IMR-90 (cell line): ENCODE data around the gene CROCC2. TPM values are rescaled to one million over a fixed set of nuclear protein-coding genes. Genes with fewer than 3 reads are reported as not detected.
A peak's percentile ranks its signal among the peaks of the same experiment; 100 is the strongest.

Experiments used
- ATAC-seq: fragments of 200-7000 bp; cut with Tn5 transposase; 2 replicates; pipeline ENCODE4 v1.9.1; 2020; ENCODE audit warnings: low read depth, mild to moderate bottlenecking, moderate library complexity
- BruUV-seq: library from RNA; stranded (reverse); fragments of 400-500 nt; replicated peaks from 2 replicates; lab custom pipeline; 2021; lab: Mats Ljungman, UMichigan
- CTCF ChIA-PET: fragments of 300-600 bp; formaldehyde crosslinking; extraction: SDS; loops from one replicate; lab custom pipeline; 2021; ENCODE audit warnings: antibody characterized with exemption; lab: Yijun Ruan, JAX
- POLR2A ChIA-PET: fragments of 300-600 bp; sonication (Branson Sonifier 250); formaldehyde crosslinking; loops from one replicate; lab custom pipeline; 2022; ENCODE audit warnings: antibody characterized with exemption; ENCODE audit not compliant: unreplicated experiment; lab: Charles Lee
- DNase-seq: peaks from one replicate; pipeline ENCODE4 v3.0.0; 2013
- H2AFZ ChIP-seq: replicated peaks from 2 replicates; pipeline ENCODE3; 2013; ENCODE audit warnings: low read length, mild to moderate bottlenecking; ENCODE audit not compliant: poor library complexity
- H2AK5ac ChIP-seq: 2 replicates; pipeline ENCODE4 v1.6.1; 2013; ENCODE audit warnings: low read depth, low read length, inconsistent platforms
- H2AK9ac ChIP-seq: replicated peaks from 2 replicates; pipeline ENCODE3; 2013; ENCODE audit warnings: mild to moderate bottlenecking, low read depth, low read length, moderate library complexity; ENCODE audit not compliant: poor library complexity
- H2BK120ac ChIP-seq: 2 replicates; pipeline ENCODE4 v1.6.1; 2013; ENCODE audit warnings: low read depth, low read length, inconsistent platforms
- H2BK15ac ChIP-seq: 3 replicates; pipeline ENCODE4 v1.6.1; 2013; ENCODE audit warnings: low read depth, low read length, inconsistent platforms
- H2BK20ac ChIP-seq: 2 replicates; pipeline ENCODE4 v1.6.1; 2013; ENCODE audit warnings: low read depth, mild to moderate bottlenecking, inconsistent platforms, low read length, moderate library complexity
- H2BK5ac ChIP-seq: 2 replicates; pipeline ENCODE4 v1.6.1; 2013; ENCODE audit warnings: mild to moderate bottlenecking, low read depth, low read length, inconsistent platforms; ENCODE audit not compliant: poor library complexity, severe bottlenecking
- H3K14ac ChIP-seq: replicated peaks from 2 replicates; pipeline ENCODE4 v1.6.1; 2013; ENCODE audit warnings: low read depth, low read length, inconsistent platforms
- H3K18ac ChIP-seq: 2 replicates; pipeline ENCODE4 v1.6.1; 2013; ENCODE audit warnings: low read depth, low read length, control low read depth
- H3K23ac ChIP-seq: 2 replicates; pipeline ENCODE4 v1.6.1; 2013; ENCODE audit warnings: low read depth, low read length, inconsistent platforms
- H3K27ac ChIP-seq: 2 replicates; pipeline ENCODE4 v1.5.1; 2013; ENCODE audit warnings: mild to moderate bottlenecking, control low read depth, low read length; ENCODE audit not compliant: insufficient read depth
- H3K27me3 ChIP-seq: 2 replicates; pipeline ENCODE4 v1.6.1; 2013; ENCODE audit warnings: low read length; ENCODE audit not compliant: control insufficient read depth, insufficient read depth
- H3K36me3 ChIP-seq: 2 replicates; pipeline ENCODE4 v1.6.1; 2013; ENCODE audit warnings: low read length, mixed read lengths; ENCODE audit not compliant: control insufficient read depth, insufficient read depth
- H3K4ac ChIP-seq: 2 replicates; pipeline ENCODE4 v1.6.1; 2013; ENCODE audit warnings: low read depth, low read length, inconsistent platforms
- H3K4me1 ChIP-seq: 2 replicates; pipeline ENCODE4 v1.6.1; 2013; ENCODE audit warnings: low read length, mixed read lengths; ENCODE audit not compliant: control insufficient read depth, insufficient read depth
- H3K4me2 ChIP-seq: 2 replicates; pipeline ENCODE4 v1.6.1; 2013; ENCODE audit warnings: low read depth, mild to moderate bottlenecking, control low read depth, low read length, moderate library complexity
- H3K4me3 ChIP-seq: 2 replicates; pipeline ENCODE4 v1.5.1; 2013; ENCODE audit warnings: low read depth, mild to moderate bottlenecking, control low read depth, low read length, moderate library complexity; ENCODE audit not compliant: insufficient read depth
- H3K56ac ChIP-seq: 2 replicates; pipeline ENCODE4 v1.6.1; 2013; ENCODE audit warnings: low read length, inconsistent platforms; ENCODE audit not compliant: insufficient read depth; ENCODE audit errors: extremely low read depth
- H3K79me1 ChIP-seq, 2 experiments: 2 replicates each; pipeline ENCODE4 v1.6.1; 2013; ENCODE audit warnings: low read length in 2 of 2, inconsistent platforms in 1 of 2, low read depth in 1 of 2
- H3K9ac ChIP-seq: 2 replicates; pipeline ENCODE4 v1.6.1; 2013; ENCODE audit warnings: low read depth, low read length, control low read depth
- H3K9me1 ChIP-seq: 2 replicates; pipeline ENCODE4 v1.6.1; 2013; ENCODE audit warnings: low read length, inconsistent platforms; ENCODE audit not compliant: insufficient read depth
- H3K9me3 ChIP-seq: 2 replicates; pipeline ENCODE4 v1.6.1; 2013; ENCODE audit warnings: low read length; ENCODE audit not compliant: control insufficient read depth, insufficient read depth
- H4K20me1 ChIP-seq: 2 replicates; pipeline ENCODE4 v1.6.1; 2013; ENCODE audit warnings: low read length, inconsistent platforms; ENCODE audit not compliant: insufficient read depth
- H4K5ac ChIP-seq: 2 replicates; pipeline ENCODE4 v1.6.1; 2013; ENCODE audit warnings: mild to moderate bottlenecking, low read depth, low read length, control low read depth
- H4K8ac ChIP-seq, 2 experiments: 2 replicates each; pipeline ENCODE4 v1.6.1; 2013; ENCODE audit warnings: low read depth in 2 of 2, low read length in 2 of 2, control low read depth in 1 of 2, inconsistent platforms in 1 of 2
- H4K91ac ChIP-seq: 2 replicates; pipeline ENCODE4 v1.6.1; 2013; ENCODE audit warnings: low read depth, low read length, inconsistent platforms; ENCODE audit not compliant: insufficient read depth
- BHLHE40 ChIP-seq: fragments of 150-350 bp; IDR thresholded peaks from 2 replicates; pipeline ENCODE4 v1.6.1; 2016; ENCODE audit warnings: mild to moderate bottlenecking, low read depth, low read length
- CHD1 ChIP-seq: IDR thresholded peaks from 2 replicates; pipeline ENCODE4 v1.6.1; 2012; ENCODE audit warnings: low read depth, low read length, improper control_type of control experiment
- CTCF ChIP-seq: conservative IDR thresholded peaks from 2 replicates; pipeline ENCODE4 v1.5.1; 2012; ENCODE audit warnings: mild to moderate bottlenecking, low read depth, low read length, improper control_type of control experiment
- FOS ChIP-seq: fragments of 150-350 bp; IDR thresholded peaks from 2 replicates; pipeline ENCODE4 v1.6.1; 2016; ENCODE audit warnings: low read depth, low read length
- MAZ ChIP-seq: IDR thresholded peaks from 2 replicates; pipeline ENCODE4 v1.6.1; 2012; ENCODE audit warnings: low read depth, mild to moderate bottlenecking, low read length, improper control_type of control experiment, moderate library complexity, borderline replicate concordance
- MXI1 ChIP-seq: IDR thresholded peaks from 2 replicates; pipeline ENCODE4 v1.6.1; 2012; ENCODE audit warnings: low read depth, mild to moderate bottlenecking, low read length, moderate library complexity, borderline replicate concordance
- NFE2L2 ChIP-seq: fragments of 150-350 bp; IDR thresholded peaks from 2 replicates; pipeline ENCODE4 v1.6.1; 2016; ENCODE audit warnings: low read depth, mild to moderate bottlenecking, low read length
- POLR2A ChIP-seq: IDR thresholded peaks from 2 replicates; pipeline ENCODE4 v1.6.1; 2012; ENCODE audit warnings: mild to moderate bottlenecking, low read depth, low read length
- RAD21 ChIP-seq: IDR thresholded peaks from 2 replicates; pipeline ENCODE4 v1.6.1; 2012; ENCODE audit warnings: low read length, improper control_type of control experiment
- RCOR1 ChIP-seq: IDR thresholded peaks from 2 replicates; pipeline ENCODE4 v1.6.1; 2012; ENCODE audit warnings: mild to moderate bottlenecking, low read length, improper control_type of control experiment; ENCODE audit not compliant: insufficient replicate concordance
- SMC3 ChIP-seq: fragments of 150-350 bp; IDR thresholded peaks from 2 replicates; pipeline ENCODE4 v1.6.1; 2016; ENCODE audit warnings: low read depth, mild to moderate bottlenecking, antibody characterized with exemption, low read length, moderate library complexity
- WGBS, 2 experiments: methylation state at CpG; one replicate each; pipeline versions ENCODE4 v1.1.5 to v1.1.7; 2013; ENCODE audit warnings: missing lambda C conversion rate in 2 of 2; ENCODE audit not compliant: insufficient read length in 1 of 2; ENCODE audit errors: extremely low coverage in 2 of 2; 5-methylcytosine and 5-hydroxymethylcytosine counted together
- dilution Hi-C: fragments of 300-500 bp; cut with HindIII; formaldehyde crosslinking; loops from one replicate; pipeline ENCODE4 v1.14.3; 2018; ENCODE audit warnings: low sequenced_read_pairs; ENCODE audit not compliant: unreplicated experiment
- in situ Hi-C: fragments of 300-500 bp; cut with MboI; formaldehyde crosslinking; loops from 3 replicates; pipeline ENCODE4 v1.14.3; 2019; ENCODE audit warnings: low sequenced_read_pairs, inconsistent platforms, mixed read lengths
- intact Hi-C: fragments of 100-400 bp; cut with micrococcal nuclease; formaldehyde crosslinking; loops from 2 replicates; pipeline ENCODE4 v1.10.0; 2022
- polyA plus RNA-seq, 3 experiments: library from polyadenylated mRNA; depleted of rRNA; stranded (reverse); fragments of >200 nt; gene quantifications; 2 replicates each; pipeline ENCODE4 v1.2.3, GENCODE V29; 2012; ENCODE audit warnings: low replicate concordance in 1 of 3
- total RNA-seq: library from RNA; depleted of rRNA; stranded (reverse); fragments of >200 nt; gene quantifications from 2 replicates; pipeline ENCODE4 v1.2.3, GENCODE V29; 2012

Gene CROCC2
- total and polyA plus RNA-seq, 2 of the 4 experiments (the other 2 are of a cell fraction), result not detected

DNA sequence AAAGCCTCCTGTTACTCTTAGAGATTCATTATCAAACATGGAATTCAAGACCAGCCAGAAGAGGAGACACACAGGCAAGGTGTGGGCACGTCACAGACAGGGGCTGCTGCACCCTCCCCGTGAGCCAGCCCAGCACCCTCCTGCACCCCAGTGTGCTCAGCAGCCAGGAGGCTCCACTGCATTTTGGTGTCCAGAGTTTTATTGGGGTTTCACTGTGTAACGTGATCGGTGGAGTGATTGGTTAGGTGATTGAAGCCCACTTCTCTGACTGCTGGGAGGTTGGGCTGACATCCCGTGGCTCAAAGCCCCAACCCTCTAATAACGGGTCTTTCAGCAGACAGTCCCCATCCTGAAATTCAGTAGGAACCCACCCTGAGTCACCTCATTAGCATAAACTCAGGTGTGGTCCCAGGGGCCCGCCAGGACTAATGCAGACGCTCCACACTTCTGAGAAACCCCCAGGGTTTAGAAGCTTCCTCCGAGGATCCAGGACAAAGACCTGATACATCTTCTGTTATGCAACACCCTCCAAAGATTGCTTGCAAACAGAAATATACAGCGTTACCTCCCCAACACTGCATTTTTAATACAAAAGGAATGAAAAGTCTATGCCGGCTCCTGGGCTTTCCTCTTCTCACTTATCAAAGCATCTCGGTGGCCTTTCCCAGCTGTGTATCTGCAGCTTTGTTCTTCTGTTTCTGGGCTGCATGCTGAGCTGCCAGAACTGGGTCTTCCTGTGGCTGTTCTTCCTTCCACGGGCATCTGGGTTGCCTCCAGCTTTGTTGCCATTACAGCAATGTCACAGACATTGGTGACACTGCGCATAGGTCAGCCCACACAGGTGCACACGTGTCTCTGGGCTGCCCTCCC, 48.5 kb downstream of the CROCC2 start:
- Histone ChIP-seq H4K8ac (no peak overlapping the region), H3K23ac (no peak overlapping the region), H2BK15ac (no peak overlapping the region), H3K4me3 (no peak overlapping the region), H2BK20ac (no peak overlapping the region), H3K9ac (no peak overlapping the region), H3K18ac (no peak overlapping the region), H2AK9ac (no peak overlapping the region), H3K27ac (no peak overlapping the region), H3K4ac (no peak overlapping the region), H3K9me1 (no peaks in the 10 kb centered on the region), H2BK5ac (no peak overlapping the region), H3K27me3 (peaks cover 36% of the 10 kb centered on the region; the same call in 1 of the 2 replicates), H4K20me1 (no peaks in the 10 kb centered on the region), H3K4me2 (no peak overlapping the region), H4K5ac (no peak overlapping the region), H3K14ac (no peak overlapping the region), H3K79me1 (no peaks in the 10 kb centered on the region), H2AFZ (no peak overlapping the region), H3K9me3 (no peaks in the 10 kb centered on the region), H4K91ac (no peak overlapping the region), H2BK120ac (no peak overlapping the region), H3K36me3 (no peaks in the 10 kb centered on the region), H3K56ac (no peak overlapping the region), H3K4me1 (peaks cover 6% of the 10 kb centered on the region; the same call in 1 of the 2 replicates), H2AK5ac (no peak overlapping the region)
- intact Hi-C loops, result no loop called here
- no TSS peak for BruUV-seq
- dilution Hi-C loops, result no loop called here
- CTCF ChIA-PET, result no interaction called here
- WGBS, 2 experiments, result 50% methylated on average over 6 of the region's 15 CpGs; no CpG with 5 or more reads in 1 of the 2 experiments
- in situ Hi-C loops, result no loop called here
- DNase-seq, result no peak
- no peak for TF ChIP-seq MAZ
- TF ChIP-seq RCOR1, result no peak
- TF ChIP-seq SMC3, result no peak
- no peak for TF ChIP-seq MXI1
- no peak for TF ChIP-seq RAD21
- TF ChIP-seq CHD1, result no peak
- no peak for TF ChIP-seq NFE2L2
- TF ChIP-seq BHLHE40, result no peak
- TF ChIP-seq CTCF, result no peak
- TF ChIP-seq FOS, result no peak
- no peak for TF ChIP-seq POLR2A
- POLR2A ChIA-PET, result no interaction called here
- ATAC-seq, result 0 out of 2 replicates have a peak, but pooled peaks have one; percentile 12
